H9 (cell line): ENCODE data around the gene NKAIN2. TPM values are rescaled to one million over a fixed set of nuclear protein-coding genes. Genes with fewer than 3 reads are reported as not detected.

Experiments
- DNase-seq: peaks from one replicate; pipeline ENCODE4 v3.0.0-alpha.2; 2017
- H2AFZ ChIP-seq: one replicate; pipeline ENCODE4 v1.6.1; 2013; ENCODE audit warnings: mild to moderate bottlenecking, low read length, control low read depth, moderate library complexity
- H2AK5ac ChIP-seq: 2 replicates; pipeline ENCODE4 v1.6.1; 2013; ENCODE audit warnings: low read length, control low read depth, mixed read lengths; ENCODE audit not compliant: insufficient read length
- H2BK120ac ChIP-seq: one replicate; pipeline ENCODE4 v1.6.1; 2013; ENCODE audit warnings: low read depth, mild to moderate bottlenecking, low read length, control low read depth, inconsistent platforms; ENCODE audit not compliant: poor library complexity, severe bottlenecking
- H2BK12ac ChIP-seq: 2 replicates; pipeline ENCODE4 v1.6.1; 2013; ENCODE audit warnings: low read length, control low read depth, mixed read lengths, low read depth; ENCODE audit not compliant: insufficient read length
- H2BK15ac ChIP-seq: 2 replicates; pipeline ENCODE4 v1.6.1; 2013; ENCODE audit warnings: low read depth, low read length, control low read depth
- H2BK20ac ChIP-seq: one replicate; pipeline ENCODE4 v1.6.1; 2013; ENCODE audit warnings: low read depth, mild to moderate bottlenecking, low read length, control low read depth, inconsistent platforms; ENCODE audit not compliant: poor library complexity, severe bottlenecking
- H2BK5ac ChIP-seq: 2 replicates; pipeline ENCODE4 v1.6.1; 2013; ENCODE audit warnings: low read length, control low read depth, mixed read lengths; ENCODE audit not compliant: insufficient read length
- H3K14ac ChIP-seq: 2 replicates; pipeline ENCODE4 v1.6.1; 2013; ENCODE audit warnings: low read length, control low read depth; ENCODE audit not compliant: insufficient read depth
- H3K18ac ChIP-seq: 2 replicates; pipeline ENCODE4 v1.6.1; 2013; ENCODE audit warnings: low read depth, mild to moderate bottlenecking, mixed read lengths, low read length, control low read depth; ENCODE audit not compliant: insufficient read length
- H3K23ac ChIP-seq: 2 replicates; pipeline ENCODE4 v1.6.1; 2013; ENCODE audit warnings: low read length, control low read depth, mixed read lengths, low read depth; ENCODE audit not compliant: insufficient read length
- H3K23me2 ChIP-seq: 2 replicates; pipeline ENCODE4 v1.6.1; 2013; ENCODE audit warnings: low read depth, mild to moderate bottlenecking, mixed read lengths, low read length, control low read depth; ENCODE audit not compliant: insufficient read length, poor library complexity, severe bottlenecking
- H3K27ac ChIP-seq: 2 replicates; pipeline ENCODE4 v1.5.1; 2013; ENCODE audit warnings: low read length, control low read depth, mixed read lengths, low read depth; ENCODE audit not compliant: insufficient read length
- H3K27me3 ChIP-seq: 2 replicates; pipeline ENCODE4 v1.6.1; 2013; ENCODE audit warnings: low read length, control low read depth, inconsistent platforms; ENCODE audit not compliant: insufficient read depth
- H3K4ac ChIP-seq: 2 replicates; pipeline ENCODE4 v1.6.1; 2013; ENCODE audit warnings: low read depth, mild to moderate bottlenecking, control low read depth, inconsistent platforms, low read length, moderate library complexity
- H3K4me1 ChIP-seq: 2 replicates; pipeline ENCODE4 v1.6.1; 2013; ENCODE audit warnings: low read length, control low read depth, inconsistent platforms; ENCODE audit not compliant: insufficient read depth
- H3K4me2 ChIP-seq: 2 replicates; pipeline ENCODE4 v1.6.1; 2013; ENCODE audit warnings: low read length, control low read depth, mixed read lengths; ENCODE audit not compliant: insufficient read length, insufficient read depth
- H3K56ac ChIP-seq: 2 replicates; pipeline ENCODE4 v1.6.1; 2013; ENCODE audit warnings: low read depth, mild to moderate bottlenecking, mixed read lengths, low read length, control low read depth; ENCODE audit not compliant: insufficient read length
- H3K79me1 ChIP-seq: 2 replicates; pipeline ENCODE4 v1.6.1; 2013; ENCODE audit warnings: low read depth, mild to moderate bottlenecking, moderate library complexity, low read length, control low read depth, inconsistent platforms; ENCODE audit not compliant: insufficient read depth, poor library complexity, severe bottlenecking
- H3K79me2 ChIP-seq: 2 replicates; pipeline ENCODE4 v1.6.1; 2013; ENCODE audit warnings: low read length, control low read depth, inconsistent platforms; ENCODE audit not compliant: insufficient read depth
- H3K9ac ChIP-seq: 2 replicates; pipeline ENCODE4 v1.6.1; 2013; ENCODE audit warnings: low read length, control low read depth, mixed read lengths; ENCODE audit not compliant: insufficient read length; ENCODE audit errors: extremely low read depth
- H3K9me3 ChIP-seq: one replicate; pipeline ENCODE4 v1.6.1; 2013; ENCODE audit warnings: low read depth, low read length, inconsistent platforms; ENCODE audit not compliant: control insufficient read depth
- H3T11ph ChIP-seq: one replicate; pipeline ENCODE4 v1.6.1; 2013; ENCODE audit warnings: mild to moderate bottlenecking, low read length, control low read depth, inconsistent platforms
- H4K20me1 ChIP-seq: one replicate; pipeline ENCODE4 v1.6.1; 2013; ENCODE audit not compliant: control insufficient read depth, insufficient read length, insufficient read depth
- H4K5ac ChIP-seq: 2 replicates; pipeline ENCODE4 v1.6.1; 2013; ENCODE audit warnings: low read depth, mild to moderate bottlenecking, mixed read lengths, low read length, control low read depth; ENCODE audit not compliant: insufficient read length
- H4K8ac ChIP-seq: replicated peaks from 2 replicates; pipeline ENCODE4 v1.6.1; 2013; ENCODE audit warnings: low read length, control low read depth, mixed read lengths, low read depth; ENCODE audit not compliant: insufficient read length
- H4K91ac ChIP-seq: 2 replicates; pipeline ENCODE4 v1.6.1; 2013; ENCODE audit warnings: low read depth, mild to moderate bottlenecking, moderate library complexity, mixed read lengths, low read length, control low read depth; ENCODE audit not compliant: insufficient read length
- H3K27ac Mint-ChIP-seq, 3 experiments: 2 replicates in 2 of 3; 3 replicates in 1 of 3; pipeline ENCODE4 v1.8.0; 2020 to 2021; ENCODE audit warnings: mixed read lengths in 3 of 3, mild to moderate bottlenecking in 1 of 3, moderate library complexity in 1 of 3
- H3K27me3 Mint-ChIP-seq: 2 replicates; pipeline ENCODE4 v1.8.0; 2021; ENCODE audit warnings: low read depth, mild to moderate bottlenecking, moderate library complexity, mixed read lengths
- H3K36me3 Mint-ChIP-seq, 3 experiments: 2 replicates in 2 of 3; 3 replicates in 1 of 3; pipeline ENCODE4 v1.8.0; 2020 to 2021; ENCODE audit warnings: low read depth in 3 of 3, mixed read lengths in 3 of 3; ENCODE audit not compliant: insufficient read depth in 1 of 3
- H3K4me1 Mint-ChIP-seq, 2 experiments: 2 replicates each; pipeline ENCODE4 v1.8.0; 2020; ENCODE audit warnings: mixed read lengths in 2 of 2
- H3K4me3 Mint-ChIP-seq, 2 experiments: 2 replicates in 1 of 2; 3 replicates in 1 of 2; pipeline ENCODE4 v1.8.0; 2020 to 2021; ENCODE audit warnings: mild to moderate bottlenecking in 2 of 2, mixed read lengths in 2 of 2, moderate library complexity in 1 of 2
- H3K9me3 Mint-ChIP-seq, 2 experiments: 2 replicates in 1 of 2; 3 replicates in 1 of 2; pipeline ENCODE4 v1.8.0; 2020; ENCODE audit warnings: mild to moderate bottlenecking in 2 of 2, mixed read lengths in 2 of 2, moderate library complexity in 1 of 2
- CTCF ChIP-seq: fragments of 200-600 bp; sonication (generic); conservative IDR thresholded peaks from 3 replicates; pipeline ENCODE4 v1.8.0; 2021; ENCODE audit warnings: antibody characterized with exemption, mild to moderate bottlenecking
- whole genome bisulfite sequencing: extraction: QIAGEN DNeasy Blood & Tissue Kit; methylation state at CpG from one replicate; pipeline ENCODE4 v1.1.7; 2013; ENCODE audit warnings: missing lambda C conversion rate, low lambda C conversion rate, mixed read lengths; ENCODE audit not compliant: insufficient read length; ENCODE audit errors: extremely low coverage; 5-methylcytosine and 5-hydroxymethylcytosine counted together
- total RNA-seq: library from RNA; stranded (reverse); gene quantifications from 2 replicates; pipeline ENCODE4 v1.2.1, GENCODE V29; 2021

The NKAIN2 gene
- total RNA-seq, 1 experiment from 2014 or later: 0.17 TPM

DNA sequence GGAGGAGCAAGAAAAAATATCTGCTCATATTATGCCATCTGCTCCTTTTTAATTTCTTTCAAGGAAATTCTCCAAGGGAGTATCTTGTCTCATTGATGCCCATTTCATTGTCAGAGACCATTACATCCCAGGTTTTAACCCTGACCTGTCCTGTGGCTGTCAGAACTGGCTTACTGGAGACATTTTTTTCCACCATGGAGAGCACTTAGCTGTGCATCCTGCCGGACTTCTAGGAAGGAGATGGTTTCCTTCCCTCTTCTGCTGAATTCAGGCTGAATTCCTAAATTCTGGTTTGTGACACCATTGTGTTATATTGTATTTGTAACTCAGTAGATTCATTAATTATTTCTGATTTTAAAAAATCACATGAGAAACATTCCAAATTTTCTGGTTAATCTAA is 70.3 kb downstream of the NKAIN2 start:
- Mint-ChIP-seq H3K36me3 (no peaks in the 10 kb centered on the region), H3K9me3 (no peaks in the 10 kb centered on the region)

More for the DNA sequence above, 70.3 kb downstream of the NKAIN2 start:
- H3K14ac ChIP-seq: no peak overlapping the region
- no peak overlapping the region for H4K91ac ChIP-seq
- H3K27ac ChIP-seq: no peak overlapping the region
- no peaks in the 10 kb centered on the region for H3K23me2 ChIP-seq
- no peak overlapping the region for H3K4me2 ChIP-seq
- Mint-ChIP-seq H3K4me3 (no peak overlapping the region), H3K27ac (no peak overlapping the region), H3K27me3 (peaks cover 3% of the 10 kb centered on the region), H3K4me1 (no peaks in the 10 kb centered on the region)
- no peak overlapping the region for H3T11ph ChIP-seq
- no peak overlapping the region for H4K8ac ChIP-seq
- H3K4ac ChIP-seq: no peak overlapping the region
- H2BK15ac ChIP-seq: no peak overlapping the region
- H3K9me3 ChIP-seq: no peaks in the 10 kb centered on the region
- H4K20me1 ChIP-seq: no peaks in the 10 kb centered on the region
- no peaks in the 10 kb centered on the region for H3K27me3 ChIP-seq
- DNase-seq: no peak
- H2AK5ac ChIP-seq: no peak overlapping the region
- H2BK120ac ChIP-seq: no peak overlapping the region
- no peak overlapping the region for H3K23ac ChIP-seq
- no peaks in the 10 kb centered on the region for H3K79me1 ChIP-seq
- no peak for TF ChIP-seq CTCF
- H3K4me1 ChIP-seq: no peaks in the 10 kb centered on the region
- no peak overlapping the region for H2BK20ac ChIP-seq
- H3K18ac ChIP-seq: no peak overlapping the region
- H2AFZ ChIP-seq: no peak overlapping the region
- H3K56ac ChIP-seq: no peak overlapping the region
- no peak overlapping the region for H2BK12ac ChIP-seq
- no peak overlapping the region for H2BK5ac ChIP-seq
- H4K5ac ChIP-seq: no peak overlapping the region
- WGBS: no CpG with 5 or more reads among the region's 1 CpG
- no peak overlapping the region for H3K9ac ChIP-seq
- H3K79me2 ChIP-seq: no peaks in the 10 kb centered on the region
